H1 (cell line): ENCODE data around the gene AHNAK2. TPM values are rescaled to one million over a fixed set of nuclear protein-coding genes. Genes with fewer than 3 reads are reported as not detected.
A peak's percentile ranks its signal among the peaks of the same experiment; 100 is the strongest.

ENCODE experiments used
- CTCF ChIA-PET: fragments of 300-600 bp; sonication (Branson Sonifier 250); formaldehyde crosslinking; loops from one replicate; lab custom pipeline; 2021; ENCODE audit not compliant: partially characterized antibody; lab: Charles Lee
- POLR2A ChIA-PET: fragments of 300-600 bp; sonication (Branson Sonifier 250); formaldehyde crosslinking; loops from one replicate; lab custom pipeline; 2021; ENCODE audit warnings: inconsistent platforms; ENCODE audit not compliant: partially characterized antibody; lab: Charles Lee
- DNase-seq, 2 experiments: peaks; one replicate each; pipeline versions ENCODE4 v3.0.0 to v3.0.0-alpha.2; 2010 to 2022; ENCODE audit warnings: low spot score in 2 of 2, low read depth in 1 of 2, mixed read lengths in 1 of 2
- FAIRE-seq: peaks from 2 replicates; lab custom pipeline; 2011; peaks lifted over from hg19 to GRCh38; lab: Jason Lieb, UNC
- H2AFZ ChIP-seq: 2 replicates; pipeline ENCODE4 v1.8.1; 2012; ENCODE audit warnings: low read length, inconsistent platforms
- H2AK5ac ChIP-seq: 2 replicates; pipeline ENCODE4 v1.6.1; 2013; ENCODE audit warnings: low read depth, low read length
- H2BK120ac ChIP-seq: replicated peaks from 2 replicates; pipeline ENCODE3; 2013; ENCODE audit warnings: low read depth, low read length, inconsistent platforms
- H2BK12ac ChIP-seq: 2 replicates; pipeline ENCODE4 v1.6.1; 2013; ENCODE audit warnings: low read depth, low read length
- H2BK15ac ChIP-seq: 2 replicates; pipeline ENCODE4 v1.6.1; 2013; ENCODE audit warnings: low read length
- H2BK20ac ChIP-seq: 2 replicates; pipeline ENCODE4 v1.6.1; 2013; ENCODE audit warnings: low read length
- H2BK5ac ChIP-seq: 2 replicates; pipeline ENCODE4 v1.6.1; 2013; ENCODE audit warnings: low read depth, low read length
- H3K14ac ChIP-seq: 2 replicates; pipeline ENCODE4 v1.6.1; 2013; ENCODE audit warnings: inconsistent platforms; ENCODE audit not compliant: insufficient read length
- H3K18ac ChIP-seq: 2 replicates; pipeline ENCODE4 v1.6.1; 2013; ENCODE audit warnings: low read length; ENCODE audit errors: extremely low read depth
- H3K23ac ChIP-seq: 2 replicates; pipeline ENCODE4 v1.6.1; 2013; ENCODE audit warnings: inconsistent platforms; ENCODE audit not compliant: insufficient read length
- H3K23me2 ChIP-seq: 2 replicates; pipeline ENCODE4 v1.6.1; 2013; ENCODE audit warnings: low read depth, low read length
- H3K27ac ChIP-seq: 2 replicates; pipeline ENCODE4 v1.6.1; 2011; ENCODE audit warnings: low read depth, low read length, inconsistent platforms
- H3K27me3 ChIP-seq, 4 experiments: replicated peaks in 1 of 4; 1 replicate in 1 of 4; 2 replicates in 3 of 4; pipeline versions ENCODE4 v1.6.1 to v1.8.1; 2011 to 2013; ENCODE audit warnings: low read length in 3 of 4, mild to moderate bottlenecking in 3 of 4, inconsistent platforms in 2 of 4, mixed read lengths in 2 of 4, moderate library complexity in 1 of 4; ENCODE audit not compliant: control insufficient read depth in 3 of 4, insufficient read depth in 3 of 4; ENCODE audit errors: extremely low read depth in 1 of 4
- H3K36me3 ChIP-seq, 4 experiments: 2 replicates each; pipeline versions ENCODE4 v1.6.1 to v1.8.1; 2011 to 2013; ENCODE audit warnings: mild to moderate bottlenecking in 4 of 4, low read length in 3 of 4, moderate library complexity in 2 of 4, control low read depth in 1 of 4, inconsistent platforms in 1 of 4; ENCODE audit not compliant: insufficient read depth in 4 of 4, control insufficient read depth in 2 of 4
- H3K4ac ChIP-seq: replicated peaks from 2 replicates; pipeline ENCODE3; 2013; ENCODE audit warnings: low read length, low read depth, mixed read lengths, inconsistent platforms; ENCODE audit not compliant: insufficient read length
- H3K4me1 ChIP-seq, 4 experiments: replicated peaks in 1 of 4; 1 replicate in 1 of 4; 2 replicates in 3 of 4; pipeline versions ENCODE4 v1.6.1 to v1.8.1; 2011 to 2013; ENCODE audit warnings: low read length in 3 of 4, inconsistent platforms in 2 of 4, mixed read lengths in 1 of 4; ENCODE audit not compliant: insufficient read depth in 4 of 4, control insufficient read depth in 3 of 4
- H3K4me2 ChIP-seq, 2 experiments: 2 replicates each; pipeline versions ENCODE4 v1.6.1 to v1.8.1; 2011 to 2013; ENCODE audit warnings: low read depth in 2 of 2, low read length in 2 of 2, control low read depth in 1 of 2, inconsistent platforms in 1 of 2, mild to moderate bottlenecking in 1 of 2; ENCODE audit not compliant: insufficient read depth in 1 of 2
- H3K4me3 ChIP-seq, 4 experiments: fragments of 200-600, 300-600 bp in 1 of 4; sonication (generic), shearing (Covaris generic), sonication (Bioruptor Twin) in 1 of 4; 2 replicates each; pipeline versions ENCODE4 v1.5.1 to v1.8.1; 2011 to 2016; ENCODE audit warnings: low read length in 4 of 4, low read depth in 3 of 4, control low read depth in 2 of 4, inconsistent platforms in 2 of 4, mild to moderate bottlenecking in 2 of 4, mixed read lengths in 1 of 4, moderate library complexity in 1 of 4; ENCODE audit not compliant: insufficient read depth in 2 of 4; ENCODE audit errors: extremely low read depth in 1 of 4
- H3K56ac ChIP-seq: replicated peaks from 2 replicates; pipeline ENCODE3; 2013; ENCODE audit warnings: low read depth, mild to moderate bottlenecking, mixed read lengths, low read length, inconsistent platforms; ENCODE audit not compliant: insufficient read length
- H3K79me1 ChIP-seq: 2 replicates; pipeline ENCODE4 v1.6.1; 2013; ENCODE audit warnings: low read depth, low read length, control low read depth
- H3K79me2 ChIP-seq, 2 experiments: 2 replicates each; pipeline versions ENCODE4 v1.6.1 to v1.8.1; 2012 to 2013; ENCODE audit warnings: low read length in 2 of 2, mild to moderate bottlenecking in 2 of 2, inconsistent platforms in 1 of 2; ENCODE audit not compliant: insufficient read depth in 2 of 2, control insufficient read depth in 1 of 2
- H3K9ac ChIP-seq, 4 experiments: replicated peaks in 1 of 4; 1 replicate in 1 of 4; 2 replicates in 3 of 4; pipeline versions ENCODE4 v1.6.1 to v1.8.1; 2011 to 2013; ENCODE audit warnings: low read depth in 3 of 4, low read length in 3 of 4, control low read depth in 2 of 4, mild to moderate bottlenecking in 2 of 4, moderate library complexity in 2 of 4, inconsistent platforms in 1 of 4; ENCODE audit errors: extremely low read depth in 1 of 4
- H3K9me3 ChIP-seq, 2 experiments: 2 replicates each; pipeline versions ENCODE4 v1.6.1 to v1.8.1; 2012 to 2013; ENCODE audit warnings: mild to moderate bottlenecking in 2 of 2, moderate library complexity in 2 of 2, control low read depth in 1 of 2, inconsistent platforms in 1 of 2, low read depth in 1 of 2, low read length in 1 of 2, mixed read lengths in 1 of 2; ENCODE audit not compliant: insufficient read depth in 2 of 2
- H4K20me1 ChIP-seq, 2 experiments: replicated peaks in 1 of 2; 2 replicates each; pipeline versions ENCODE3 to v1.8.1; 2011 to 2013; ENCODE audit warnings: inconsistent platforms in 2 of 2, low read length in 2 of 2, mild to moderate bottlenecking in 1 of 2; ENCODE audit not compliant: insufficient read depth in 2 of 2, control insufficient read depth in 1 of 2
- H4K5ac ChIP-seq: 2 replicates; pipeline ENCODE4 v1.6.1; 2013; ENCODE audit warnings: low read length, low read depth, mixed read lengths, inconsistent platforms; ENCODE audit not compliant: insufficient read length
- H4K8ac ChIP-seq: 2 replicates; pipeline ENCODE4 v1.8.0; 2013; ENCODE audit warnings: mild to moderate bottlenecking, moderate library complexity, low read length, inconsistent platforms; ENCODE audit not compliant: insufficient read depth; ENCODE audit errors: extremely low read depth
- H4K91ac ChIP-seq: replicated peaks from 2 replicates; pipeline ENCODE3; 2013; ENCODE audit warnings: low read length, mixed read lengths, inconsistent platforms; ENCODE audit not compliant: insufficient read length
- ASH2L ChIP-seq: fragments of 200-600, 300-600 bp; sonication (generic); IDR thresholded peaks from one replicate; pipeline ENCODE4 v1.7.1; 2017; ENCODE audit warnings: low read length
- JUND ChIP-seq: IDR thresholded peaks from 2 replicates; pipeline ENCODE4 v1.6.1; 2011; ENCODE audit warnings: mild to moderate bottlenecking, improper control_type of control experiment, low read length
- SRF ChIP-seq: IDR thresholded peaks from 2 replicates; pipeline ENCODE4 v1.6.1; 2011; ENCODE audit warnings: mild to moderate bottlenecking, low read depth, low read length, moderate library complexity
- TAF7 ChIP-seq: optimal IDR thresholded peaks from 2 replicates; pipeline ENCODE3; 2011; ENCODE audit warnings: low read depth, mild to moderate bottlenecking, inconsistent platforms, low read length, moderate library complexity, borderline replicate concordance
- WGBS, 2 experiments: shearing (Covaris generic) in 1 of 2; methylation state at CpG; one replicate each; pipeline versions ENCODE4 v1.1.6 to v1.1.7; 2013 to 2015; ENCODE audit warnings: low lambda C conversion rate in 2 of 2, mixed read lengths in 2 of 2, inconsistent platforms in 1 of 2, low coverage in 1 of 2, missing lambda C conversion rate in 1 of 2; ENCODE audit not compliant: insufficient replicate concordance in 2 of 2, insufficient coverage in 1 of 2, insufficient read length in 1 of 2; ENCODE audit errors: extremely low coverage in 1 of 2, missing lambda C conversion rate in 1 of 2; 5-methylcytosine and 5-hydroxymethylcytosine counted together
- polyA plus RNA-seq, 7 experiments: library from polyadenylated mRNA; depleted of rRNA in 3 of 7; stranded (reverse) in 5 of 7; unstranded in 2 of 7; fragments of >200 nt in 5 of 7; fragments of 200-250 nt in 2 of 7; gene quantifications; 1 replicate in 5 of 7; 2 replicates in 1 of 7; 4 replicates in 1 of 7; pipeline versions ENCODE4 v1.2.1 to v1.2.3, GENCODE V29; 2011 to 2013; ENCODE audit warnings: missing spikeins in 2 of 7, mixed read lengths in 2 of 7
- total RNA-seq: library from RNA; stranded (reverse); fragmentation: NEBNext Ultra II Directional; extraction: Animal tissue kit (Norgen Biotek cat#: 25700); gene quantifications from 2 replicates; pipeline ENCODE4 v1.2.1, GENCODE V29; 2021

AHNAK2 gene
- total and polyA plus RNA-seq, 2 of the 8 experiments (the other 6 are each of a cell fraction or from before 2014, with no cell fraction given), result 0.95 to 2.0 TPM

- no peak overlapping the region for H3K4ac ChIP-seq
- ChIA-PET CTCF (interaction anchor here (0.9 to 1.2 kb wide), 2 partner anchors 119 to 157 kb away, joined by 3 read pairs; no protein-coding TSS in a partner anchor), POLR2A (interaction anchor here (1.5 to 2.7 kb wide), 3 partner anchors 7 to 12 kb away, joined by 4 to 8 read pairs (median 4); no protein-coding TSS in a partner anchor)
- H3K14ac ChIP-seq, result no peak overlapping the region
- no peak overlapping the region for H3K18ac ChIP-seq
- peaks cover 0 to 30% (median 3%) of the 10 kb centered on the region in 4 experiments; a peak in 4 of 8 replicates for H3K36me3 ChIP-seq
- DNase-seq (peak in 1 of 2 experiments; percentile 44), FAIRE-seq (no peak)
- no peak overlapping the region for H2AK5ac ChIP-seq
- no peak overlapping the region for H3K9ac ChIP-seq
- no peaks in the 10 kb centered on the region for H3K79me1 ChIP-seq
- no peaks in the 10 kb centered on the region for H3K79me2 ChIP-seq
- peak overlapping the region; percentile 25 for H4K8ac ChIP-seq
- no peak overlapping the region for H3K27ac ChIP-seq
- H2BK5ac ChIP-seq, result no peak overlapping the region
- no peak overlapping the region for H3K56ac ChIP-seq
- H3K4me2 ChIP-seq, result no peak overlapping the region
- H2BK120ac ChIP-seq, result no peak overlapping the region
- peaks cover 12% of the 10 kb centered on the region; the same call in 1 of the 2 replicates for H3K23me2 ChIP-seq
- no peak overlapping the region for H2AFZ ChIP-seq
- H2BK12ac ChIP-seq, result no peak overlapping the region
- no peak overlapping the region for H3K23ac ChIP-seq
- no peak overlapping the region for H2BK20ac ChIP-seq
- H4K20me1 ChIP-seq, result peaks cover 3 to 4% of the 10 kb centered on the region in 2 experiments
- no peak for TF ChIP-seq TAF7
- TF ChIP-seq SRF, result no peak
- TF ChIP-seq ASH2L, result no peak
- TF ChIP-seq JUND, result no peak
- no peak overlapping the region for H4K5ac ChIP-seq
- no peak overlapping the region for H4K91ac ChIP-seq
- no peaks in the 10 kb centered on the region for H3K9me3 ChIP-seq
- H2BK15ac ChIP-seq, result no peak overlapping the region
- 90% methylated on average over 21 of the region's 26 CpGs; no CpG with 5 or more reads in 1 of the 2 experiments for WGBS, 2 experiments
- peaks cover 0 to 3% (median 0%) of the 10 kb centered on the region in 4 experiments; a peak in 2 of 7 replicates for H3K4me1 ChIP-seq
- no peak overlapping the region for H3K4me3 ChIP-seq
- H3K27me3 ChIP-seq, result no peaks in the 10 kb centered on the region
These were observed 89.4 kb downstream of the AHNAK2 start for GRCh38 chr14:104888489-104889374.
